HG03135 (cell line): ENCODE data around the gene SPEG.

Experiments used
- ATAC-seq: cut with Tn5 transposase; IDR thresholded peaks from one replicate; pipeline ENCODE4 v1.9.1; 2021; ENCODE audit warnings: mild to moderate bottlenecking, moderate library complexity; ENCODE audit not compliant: unreplicated experiment

Gene SPEG

DNA sequence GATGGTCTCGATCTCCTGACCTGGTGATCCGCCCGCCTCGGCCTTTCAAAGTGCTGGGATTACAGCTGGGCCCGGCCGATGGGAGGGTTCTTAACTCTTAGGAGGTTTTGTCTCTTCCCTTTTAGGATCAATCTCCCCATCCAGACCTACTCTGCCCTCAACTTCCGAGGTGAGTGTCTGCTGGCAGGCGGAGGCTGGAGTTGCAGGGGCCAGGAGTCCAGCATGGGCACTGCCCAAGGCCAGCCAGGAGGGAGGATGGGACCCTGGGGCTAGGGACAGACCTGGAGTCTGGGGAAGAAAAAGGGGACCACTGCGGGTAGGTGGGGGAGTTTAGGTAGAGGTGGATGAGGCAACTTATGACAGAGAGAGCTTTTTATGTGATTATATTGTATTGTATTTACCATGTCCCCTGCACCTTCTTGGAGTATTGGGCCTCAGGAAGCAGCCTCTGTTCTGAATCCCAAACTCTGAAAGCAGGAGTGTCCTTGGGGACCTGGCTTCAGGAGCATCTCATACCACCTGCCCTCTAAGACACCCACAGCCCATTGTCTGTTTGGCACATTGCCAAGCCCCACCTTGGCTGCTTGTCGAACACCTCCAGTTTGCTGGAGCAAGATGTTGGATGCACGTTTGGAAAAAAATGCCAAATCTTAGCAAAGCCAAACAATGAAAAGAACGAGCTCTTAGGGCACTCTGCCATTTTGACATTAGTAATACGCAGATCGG is 10.8 kb upstream of the SPEG start:
- no peak for ATAC-seq

DNA sequence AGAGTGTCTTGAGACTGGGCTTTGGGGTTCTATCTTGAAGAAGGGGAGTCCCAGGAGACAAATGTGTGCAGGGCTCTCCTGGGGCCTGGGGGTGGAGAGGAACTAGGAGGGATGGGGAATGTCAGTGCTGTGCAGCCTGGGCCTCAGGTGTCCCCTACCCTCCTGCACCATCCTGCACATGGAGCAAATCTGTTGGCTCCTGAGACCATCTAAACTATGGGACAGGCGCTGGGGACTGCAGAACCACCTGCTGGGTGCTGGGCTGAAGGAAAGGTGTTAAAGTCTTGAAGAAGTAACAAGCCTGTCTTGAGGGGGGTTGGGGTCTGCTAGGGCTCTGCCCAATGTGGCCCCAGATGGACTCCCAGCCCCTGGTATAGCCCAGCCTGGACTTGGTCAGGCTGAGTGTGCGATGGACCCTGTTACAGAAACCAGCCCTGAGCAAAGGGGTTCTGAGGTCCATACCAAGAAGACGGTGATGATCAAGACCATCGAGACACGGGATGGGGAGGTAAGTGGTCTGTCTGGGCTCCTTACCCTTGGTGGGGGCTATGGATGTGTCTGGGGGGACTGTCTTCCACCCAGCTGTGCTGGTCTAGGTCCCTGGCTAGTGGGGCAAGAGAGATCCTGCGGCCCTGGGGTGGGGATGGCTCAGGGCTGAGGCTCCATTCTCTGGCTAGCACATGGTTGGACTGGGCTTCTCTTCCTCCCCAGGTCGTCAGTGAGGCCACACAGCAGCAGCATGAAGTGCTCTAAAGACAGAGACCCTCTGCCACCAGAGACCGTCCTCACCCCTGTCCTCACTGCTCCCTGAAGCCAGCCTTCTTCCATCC is 9.2 kb upstream of the SPEG start:
- ATAC-seq = no peak

- ATAC-seq = no peak
Measured at GRCh38 chr2:219426068-219426443, 8.6 kb upstream of the SPEG start.

DNA sequence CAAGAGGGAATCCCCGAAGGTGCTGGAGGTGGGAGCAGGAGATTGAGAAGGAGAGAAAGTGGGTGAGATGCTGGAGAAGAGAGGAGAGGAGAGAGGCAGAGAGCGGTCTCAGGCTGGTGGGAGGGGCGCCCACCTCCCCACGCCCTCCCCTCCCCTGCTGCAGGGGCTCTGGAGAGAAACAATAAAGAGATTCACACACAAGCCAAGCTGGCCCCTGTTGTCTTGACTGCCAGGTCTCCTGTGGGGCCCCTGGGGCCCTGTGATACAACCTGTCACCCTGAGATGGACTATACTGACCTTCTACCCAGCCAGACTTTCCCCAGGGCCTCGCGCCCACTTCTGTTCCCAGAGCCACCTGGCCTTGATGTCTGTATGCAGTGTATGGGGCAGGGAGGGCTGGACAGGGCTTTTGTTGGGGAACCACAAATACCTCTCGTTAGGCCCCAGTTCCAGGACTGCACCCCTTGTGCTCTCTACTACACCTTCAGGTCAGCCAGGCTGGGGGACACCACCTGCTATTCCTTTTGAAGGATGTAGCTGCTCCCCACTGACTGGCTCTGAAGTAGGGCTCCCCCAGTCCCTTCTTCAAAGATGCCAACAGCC is 8.0 kb upstream of the SPEG start:
- no peak for ATAC-seq

DNA sequence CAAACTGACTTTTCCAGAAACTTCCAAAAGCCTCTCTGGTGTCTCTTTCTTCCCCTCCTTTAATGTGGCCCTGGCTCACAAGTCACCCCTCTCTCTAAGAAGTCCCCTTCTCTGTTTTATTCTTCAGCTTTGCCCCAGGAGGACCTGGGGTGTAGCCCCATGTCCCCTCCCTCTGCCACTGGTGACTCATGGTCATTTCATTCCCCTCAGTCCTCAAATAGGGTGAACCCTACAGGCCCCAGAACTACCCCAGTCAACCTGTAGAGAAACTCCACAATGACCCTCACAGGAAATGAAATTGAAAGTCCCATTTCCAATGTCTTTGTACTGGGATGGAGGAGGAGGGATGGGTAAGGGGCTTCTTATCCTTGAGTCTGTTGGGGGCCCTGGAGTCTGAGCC is 6.2 kb upstream of the SPEG start:
- ATAC-seq = no peak

- ATAC-seq = no peak
Measured at GRCh38 chr2:219429958-219430606, 4.6 kb upstream of the SPEG start.

DNA sequence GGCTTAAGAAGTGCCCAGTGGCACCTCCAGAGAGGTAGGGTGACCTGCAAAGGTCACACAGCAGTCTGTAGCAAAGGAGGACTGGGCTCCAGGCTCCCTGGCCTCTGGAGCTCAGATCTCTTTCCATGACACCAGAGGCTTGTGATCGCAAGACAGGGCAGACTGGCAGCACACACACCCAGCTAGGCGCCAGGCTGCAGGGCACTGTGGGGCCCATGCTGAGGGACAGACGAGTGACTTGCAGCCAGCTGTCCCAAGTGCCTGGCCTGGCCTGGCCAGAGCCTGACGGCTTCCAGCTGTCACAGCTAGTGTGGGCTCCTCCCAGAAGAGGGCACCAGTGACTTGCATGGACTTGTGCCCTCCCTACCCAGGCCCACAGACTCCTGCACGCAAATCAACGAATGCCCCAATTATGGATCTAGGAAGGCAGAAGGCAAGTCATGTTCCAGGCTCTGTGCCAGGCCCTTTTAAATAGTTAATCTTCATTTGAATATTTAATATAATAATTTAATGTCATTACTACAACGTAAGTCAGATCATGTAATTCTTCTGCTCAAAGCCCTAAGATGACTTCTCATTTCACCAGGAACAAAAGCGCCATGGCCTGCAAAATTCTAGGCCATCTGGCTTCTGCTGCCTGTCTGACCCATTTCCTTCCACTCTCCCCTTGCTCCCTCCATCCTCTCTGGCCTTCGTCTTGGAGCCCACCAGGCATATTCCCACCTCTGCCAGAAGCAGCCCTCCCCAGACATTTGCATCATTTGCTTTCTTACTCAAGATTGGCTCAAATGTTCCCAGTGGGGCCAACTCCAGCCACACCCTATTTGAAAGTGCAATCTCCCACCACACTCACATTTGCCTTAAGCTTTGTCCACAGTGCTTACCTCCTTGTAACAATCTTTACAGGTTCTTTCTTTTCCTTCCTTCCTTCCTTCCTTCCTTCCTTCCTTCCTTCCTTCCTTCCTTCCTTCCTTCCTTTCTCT is 3.7 kb upstream of the SPEG start:
- ATAC-seq = no peak

GRCh38 chr2:219433666-219434467 is 776 bp upstream of the SPEG start:
- no peak for ATAC-seq

DNA sequence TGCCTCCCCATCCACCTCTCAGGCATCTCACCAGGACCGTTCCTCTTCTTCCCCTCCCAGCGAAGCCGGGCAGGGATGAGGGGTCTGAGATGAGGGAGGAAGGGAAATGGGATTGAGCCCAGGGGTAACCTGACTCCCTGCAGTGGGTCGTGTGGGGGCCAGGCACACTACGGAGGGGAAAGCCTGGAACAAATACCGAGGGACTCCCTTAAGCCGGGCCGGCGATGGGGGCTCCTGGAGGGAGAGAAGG is 250 bp upstream of the SPEG start:
- ATAC-seq = no peak

DNA sequence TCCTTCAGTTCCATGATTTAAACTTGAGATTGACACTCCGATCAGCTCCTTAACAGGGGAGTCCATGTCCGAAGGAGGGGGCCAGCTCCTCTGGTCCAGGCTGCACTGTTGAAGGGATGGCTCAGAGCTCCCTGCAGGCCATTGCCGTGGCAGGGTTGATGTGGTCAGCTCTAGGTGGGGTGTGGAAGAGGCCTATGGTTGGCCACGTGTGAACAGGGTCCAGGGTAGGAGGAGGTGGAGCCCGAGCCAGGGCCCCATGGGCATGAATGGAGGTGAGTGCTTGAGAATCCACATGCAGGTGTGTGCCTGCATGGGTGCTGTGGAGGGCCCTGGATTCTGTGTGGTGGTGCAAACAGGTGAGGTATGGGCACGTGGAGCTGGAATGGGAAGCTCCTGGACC is 1.1 kb downstream of the SPEG start:
- ATAC-seq = no peak

DNA sequence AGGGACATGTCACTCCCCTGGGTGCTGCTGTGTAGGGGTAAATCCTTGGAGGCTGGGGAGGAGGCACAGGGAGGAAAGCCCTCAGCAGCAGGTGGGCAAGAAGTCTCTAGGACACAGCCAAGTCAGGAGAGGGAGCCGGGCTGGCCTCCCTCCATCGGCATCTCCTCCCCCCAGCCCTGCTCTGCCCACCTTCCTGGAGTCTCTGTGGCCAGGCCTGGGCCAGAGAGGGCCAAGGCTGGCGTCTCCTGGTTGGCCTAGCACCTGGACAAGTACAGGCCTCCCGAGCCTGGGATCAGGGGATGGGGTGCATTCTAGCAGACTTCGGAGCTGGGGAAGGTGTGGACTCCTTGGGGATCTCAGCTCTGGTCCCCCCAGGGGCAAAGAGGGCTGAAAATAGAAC is 1.8 kb downstream of the SPEG start:
- no peak for ATAC-seq

- ATAC-seq = no peak
Measured at GRCh38 chr2:219437141-219437540, 2.5 kb downstream of the SPEG start.

- ATAC-seq = no peak
Measured at GRCh38 chr2:219437690-219438206, 3.1 kb downstream of the SPEG start.

GRCh38 chr2:219438453-219438852 is 3.8 kb downstream of the SPEG start:
- ATAC-seq = no peak

DNA sequence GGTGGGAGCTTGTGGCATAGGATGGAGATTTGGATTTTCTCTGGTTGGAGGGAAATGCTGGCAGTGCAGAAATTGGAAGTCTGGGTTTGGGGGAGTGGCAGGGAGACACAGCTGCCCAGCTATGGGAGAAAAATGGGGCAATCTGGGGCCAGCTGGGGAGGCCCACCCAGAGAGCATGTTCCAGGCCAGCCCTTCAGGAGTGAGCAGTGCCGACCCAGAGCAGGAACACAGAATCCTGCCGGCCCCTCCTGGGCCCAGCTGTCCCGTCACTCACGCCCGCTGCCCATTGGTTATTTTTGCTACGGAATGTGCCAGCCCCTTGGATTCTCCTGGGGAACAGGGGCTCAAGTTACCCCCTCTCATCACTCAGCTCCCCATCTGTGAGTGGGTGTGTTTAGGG is 4.9 kb downstream of the SPEG start:
- no peak for ATAC-seq

GRCh38 chr2:219440388-219441256 is 6.0 kb downstream of the SPEG start:
- ATAC-seq = no peak

- no peak for ATAC-seq
Measured at GRCh38 chr2:219441451-219442255, 7.0 kb downstream of the SPEG start.
